Adipocyte (in vitro differentiated cells): ENCODE data around the gene MCM7.
A peak's percentile ranks its signal among the peaks of the same experiment; 100 is the strongest.

Source experiments
- DNase-seq: peaks from one replicate; pipeline ENCODE4 v3.0.0-alpha.2; 2015; ENCODE audit warnings: low read depth
- H3K27me3 ChIP-seq: replicated peaks from 2 replicates; pipeline ENCODE4 v1.7.0; 2013; ENCODE audit warnings: mild to moderate bottlenecking, low read length, moderate library complexity; ENCODE audit not compliant: control insufficient read depth, insufficient read depth
- H3K36me3 ChIP-seq: 2 replicates; pipeline ENCODE4 v1.7.0; 2013; ENCODE audit warnings: low read length, mild to moderate bottlenecking, moderate library complexity; ENCODE audit not compliant: control insufficient read depth, insufficient read depth, severe bottlenecking
- H3K4me1 ChIP-seq: 2 replicates; pipeline ENCODE4 v1.7.0; 2013; ENCODE audit warnings: mild to moderate bottlenecking, low read length, moderate library complexity; ENCODE audit not compliant: control insufficient read depth, insufficient read depth
- H3K4me3 ChIP-seq: 2 replicates; pipeline ENCODE4 v1.7.0; 2013; ENCODE audit warnings: mild to moderate bottlenecking, low read length, moderate library complexity
- H3K9ac ChIP-seq: 2 replicates; pipeline ENCODE4 v1.7.0; 2013; ENCODE audit warnings: mild to moderate bottlenecking, low read length, moderate library complexity
- H3K9me3 ChIP-seq: 2 replicates; pipeline ENCODE4 v1.7.0; 2013; ENCODE audit warnings: mild to moderate bottlenecking, low read length, moderate library complexity; ENCODE audit not compliant: control insufficient read depth

The MCM7 gene

DNA sequence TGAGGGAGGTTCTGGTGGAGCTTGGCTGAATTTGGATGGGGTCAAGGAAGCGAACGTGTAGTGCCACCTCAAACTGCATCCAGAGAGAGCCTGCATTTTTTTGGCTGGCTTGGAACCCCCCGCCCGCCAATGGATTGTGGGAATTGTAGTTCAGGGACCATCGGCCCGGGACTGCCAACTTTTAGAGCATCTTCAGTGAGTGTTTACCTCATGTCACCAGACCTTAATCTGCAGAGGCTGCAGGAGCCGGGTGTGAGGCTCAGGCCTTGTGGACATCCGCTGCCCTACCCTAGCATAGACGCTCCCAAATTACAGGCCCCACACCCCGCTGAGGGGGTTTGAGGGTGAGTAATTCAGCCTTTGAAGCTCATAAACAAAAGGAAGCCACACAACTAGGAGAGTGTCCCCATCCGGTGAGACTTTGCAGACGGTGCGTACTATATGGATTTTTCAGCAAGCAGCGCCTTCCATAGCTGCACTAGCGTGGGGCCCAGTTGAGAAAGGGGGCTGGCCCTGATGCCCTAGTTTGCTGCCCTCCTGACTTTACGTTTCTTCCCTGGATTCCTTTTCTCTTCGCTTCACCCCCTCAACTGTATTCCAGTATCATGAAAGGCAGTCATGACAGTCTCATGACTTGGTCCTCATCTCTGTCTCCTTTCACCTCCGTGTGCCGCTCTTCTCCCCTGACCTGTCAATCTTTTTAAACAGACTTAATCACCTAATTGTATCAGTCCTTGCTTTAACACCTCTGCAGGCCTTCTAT lies 19.0 kb upstream of the MCM7 start:
- peaks cover 4% of the 10 kb centered on the region for H3K36me3 ChIP-seq
- no peaks in the 10 kb centered on the region for H3K27me3 ChIP-seq
- peak overlapping the region; percentile 92 for H3K4me3 ChIP-seq
- DNase-seq = peak; percentile 79
- peaks cover 13% of the 10 kb centered on the region for H3K4me1 ChIP-seq
- no peaks in the 10 kb centered on the region for H3K9me3 ChIP-seq
- H3K9ac ChIP-seq = peak overlapping the region; percentile 92

GRCh38 chr7:100119072-100119969 lies 18.1 kb upstream of the MCM7 start, which contains the start of the genes CNPY4 and TAF6:
Gene CNPY4, plus strand, starts transcription at chr7:100119634. Its CDS starts 111 bp downstream, at chr7:100119745.
Gene TAF6, minus strand, starts transcription at chr7:100119358. Its CDS starts 5,149 bp downstream, at chr7:100114209.
- Histone ChIP-seq H3K27me3 (no peaks in the 10 kb centered on the region), H3K4me1 (peaks cover 13% of the 10 kb centered on the region), H3K9me3 (no peaks in the 10 kb centered on the region), H3K9ac (peak within 1 kb of the TSS; percentile 92), H3K4me3 (peak within 1 kb of the TSS; percentile 92), H3K36me3 (no peaks in the 10 kb centered on the region)
- peak; percentile 98 for DNase-seq

GRCh38 chr7:100118388-100119071 lies 17.3 kb upstream of the MCM7 start:
- Histone ChIP-seq H3K9me3 (no peaks in the 10 kb centered on the region), H3K9ac (peak overlapping the region; percentile 92), H3K36me3 (peaks cover 6% of the 10 kb centered on the region), H3K27me3 (no peaks in the 10 kb centered on the region), H3K4me1 (peaks cover 13% of the 10 kb centered on the region), H3K4me3 (peak overlapping the region; percentile 92)
- DNase-seq = no peak

- Histone ChIP-seq H3K36me3 (peaks cover 22% of the 10 kb centered on the region), H3K9me3 (no peaks in the 10 kb centered on the region), H3K4me1 (peaks cover 5% of the 10 kb centered on the region), H3K4me3 (no peak overlapping the region), H3K27me3 (no peaks in the 10 kb centered on the region), H3K9ac (no peak overlapping the region)
- DNase-seq = no peak
Measured at GRCh38 chr7:100115026-100115425, 13.8 kb upstream of the MCM7 start.

DNA sequence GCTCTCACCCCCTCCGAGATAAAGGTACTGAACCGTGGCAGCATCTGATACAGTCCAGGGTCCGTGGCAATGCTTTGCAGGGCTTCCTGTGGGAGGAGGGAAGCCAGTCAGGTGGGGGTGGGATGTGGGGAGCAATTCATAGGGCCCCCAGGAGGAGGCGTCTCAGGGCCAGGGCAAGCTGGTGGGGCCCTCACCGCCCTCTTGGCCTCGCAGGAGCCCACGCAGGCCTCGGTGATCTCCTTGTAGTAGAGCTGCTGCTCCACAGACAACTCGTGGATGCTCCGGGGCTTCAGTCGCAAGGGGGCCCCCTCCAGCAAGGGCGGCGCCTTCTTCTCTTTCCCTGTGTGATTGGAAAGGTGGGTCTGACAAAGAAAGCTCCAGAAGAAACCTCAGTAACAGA lies 10.7 kb upstream of the MCM7 start:
- no peak for DNase-seq
- H3K4me3 ChIP-seq = no peak overlapping the region
- no peaks in the 10 kb centered on the region for H3K9me3 ChIP-seq
- peaks cover 48% of the 10 kb centered on the region for H3K36me3 ChIP-seq
- no peak overlapping the region for H3K9ac ChIP-seq
- H3K4me1 ChIP-seq = no peaks in the 10 kb centered on the region
- no peaks in the 10 kb centered on the region for H3K27me3 ChIP-seq

DNA sequence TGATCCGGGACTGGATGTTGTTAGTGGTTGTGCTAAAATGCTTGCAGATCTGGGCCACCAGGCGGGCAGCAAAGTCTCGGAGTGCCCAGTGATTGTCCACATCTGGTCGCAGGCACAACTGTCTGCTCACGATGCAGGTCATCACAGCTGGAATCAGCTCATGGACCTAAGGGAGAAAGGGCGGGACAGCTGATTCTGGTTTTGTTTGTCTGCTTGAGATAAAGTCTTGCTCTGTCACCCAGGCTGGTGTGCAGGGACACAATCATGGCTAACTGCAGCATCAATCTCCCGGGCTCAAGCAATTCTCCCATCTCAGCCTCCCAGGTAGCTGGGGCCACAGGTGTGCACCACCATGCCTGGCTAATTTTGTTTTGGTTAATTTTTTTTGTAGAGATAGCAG lies 10.0 kb upstream of the MCM7 start:
- no peak overlapping the region for H3K9ac ChIP-seq
- no peaks in the 10 kb centered on the region for H3K27me3 ChIP-seq
- no peak overlapping the region for H3K4me3 ChIP-seq
- H3K9me3 ChIP-seq = no peaks in the 10 kb centered on the region
- H3K36me3 ChIP-seq = peaks cover 53% of the 10 kb centered on the region
- no peak for DNase-seq
- no peaks in the 10 kb centered on the region for H3K4me1 ChIP-seq

DNA sequence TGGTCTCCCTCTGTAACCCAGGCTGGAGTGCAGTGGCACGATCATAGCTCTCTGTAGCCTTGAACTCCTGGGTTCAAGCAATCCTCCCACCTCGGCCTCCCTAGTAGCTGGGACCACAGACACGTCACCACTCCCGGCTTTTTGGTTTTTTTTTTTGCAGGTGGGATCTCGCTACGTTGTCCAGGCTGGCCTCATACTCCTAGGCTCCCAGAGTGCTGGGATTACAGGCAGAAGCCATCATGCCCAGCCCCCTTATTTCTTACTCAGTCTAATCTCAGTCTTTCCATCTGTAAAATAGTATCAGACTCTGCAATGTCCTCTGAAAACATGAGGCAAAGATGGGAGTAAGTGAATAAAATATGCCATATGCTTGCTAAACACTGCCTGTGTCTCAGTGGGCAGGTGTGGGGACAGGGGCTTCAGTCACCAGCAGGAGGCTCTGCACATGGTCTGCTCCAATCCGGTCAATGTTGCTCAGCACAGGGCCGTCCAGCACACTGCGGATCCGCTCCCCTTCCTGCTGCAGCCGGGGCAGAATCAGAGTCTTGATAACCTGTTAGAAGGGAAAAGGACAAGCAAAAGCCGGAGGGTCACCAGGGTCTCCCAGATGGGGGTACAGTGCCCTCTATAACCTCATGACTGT lies 8.4 kb upstream of the MCM7 start:
- peaks cover 60% of the 10 kb centered on the region for H3K36me3 ChIP-seq

DNA sequence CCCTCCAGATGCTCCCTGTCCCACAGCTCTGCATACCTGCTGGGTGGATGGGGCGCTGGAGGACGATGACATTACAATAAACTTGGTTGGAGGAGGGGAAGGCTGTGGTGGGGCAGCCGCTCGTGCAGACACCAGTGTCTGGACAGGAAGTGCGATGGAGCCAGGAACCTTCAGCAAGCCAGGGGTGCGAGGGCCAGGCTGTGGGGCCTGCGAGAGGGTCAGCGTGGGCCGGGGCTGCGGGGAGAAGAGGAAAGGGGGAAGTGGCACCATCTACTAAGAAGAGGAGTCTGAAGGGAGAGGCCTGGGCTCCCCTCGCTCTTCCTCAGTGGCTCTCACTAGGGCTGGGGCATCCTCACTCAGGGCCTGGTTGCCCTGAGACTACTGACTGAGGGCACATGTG lies 6.7 kb upstream of the MCM7 start:
- no peak for DNase-seq
- Histone ChIP-seq H3K4me3 (no peak overlapping the region), H3K9me3 (no peaks in the 10 kb centered on the region), H3K4me1 (no peaks in the 10 kb centered on the region), H3K36me3 (peaks cover 52% of the 10 kb centered on the region), H3K9ac (no peak overlapping the region), H3K27me3 (no peaks in the 10 kb centered on the region)

More for the DNA sequence above, 8.4 kb upstream of the MCM7 start:
- Histone ChIP-seq H3K9me3 (no peaks in the 10 kb centered on the region), H3K27me3 (no peaks in the 10 kb centered on the region), H3K9ac (no peak overlapping the region), H3K4me3 (no peak overlapping the region), H3K4me1 (no peaks in the 10 kb centered on the region)
- no peak for DNase-seq

GRCh38 chr7:100107125-100107737 lies 6.0 kb upstream of the MCM7 start:
- Histone ChIP-seq H3K27me3 (no peaks in the 10 kb centered on the region), H3K9me3 (no peaks in the 10 kb centered on the region), H3K4me1 (peaks cover 5% of the 10 kb centered on the region), H3K4me3 (no peak overlapping the region), H3K36me3 (peaks cover 52% of the 10 kb centered on the region), H3K9ac (no peak overlapping the region)
- DNase-seq = no peak

- Histone ChIP-seq H3K27me3 (no peaks in the 10 kb centered on the region), H3K9ac (no peak overlapping the region), H3K36me3 (peaks cover 47% of the 10 kb centered on the region), H3K4me3 (no peak overlapping the region), H3K4me1 (peaks cover 6% of the 10 kb centered on the region), H3K9me3 (no peaks in the 10 kb centered on the region)
- no peak for DNase-seq
Measured at GRCh38 chr7:100106633-100107032, 5.4 kb upstream of the MCM7 start.
